ENCODE results near the gene WDFY2.

Gene WDFY2

GRCh38 chr13:51683597-51683996 lies 99.3 kb downstream of the WDFY2 start:
- Histone ChIP-seq H3K4me2 (ENCODE audit: insufficient read depth, low read length) (no peak overlapping the region), H3K79me2 (ENCODE audit: insufficient read depth, low read length) (no peaks in the 10 kb centered on the region)

GRCh38 chr13:51684076-51684475 lies 99.8 kb downstream of the WDFY2 start:
- no peak overlapping the region for H3K27ac ChIP-seq (ENCODE audit: low read length)
- no peaks in the 10 kb centered on the region for H3K36me3 ChIP-seq (ENCODE audit: insufficient read depth, low read length)
- no peaks in the 10 kb centered on the region for H3K79me2 ChIP-seq (ENCODE audit: insufficient read depth, low read length)
- H3K4me2 ChIP-seq (ENCODE audit: insufficient read depth, low read length) = no peak overlapping the region
- no peak for DNase-seq
- H3K4me3 ChIP-seq (ENCODE audit: low read depth in 1 of 2, low read length in 2 of 2) = no peak overlapping the region
- no peak overlapping the region for H3K9ac ChIP-seq (ENCODE audit: low read depth, low read length)
- TF ChIP-seq EZH2 (IDR thresholded peaks at IDR 0.05; ENCODE audit: borderline replicate concordance, low read depth, low read length, severe bottlenecking) (no peak), CTCF (IDR thresholded peaks at IDR 0.05; ENCODE audit: borderline replicate concordance, extremely low read depth, low read length, poor library complexity, severe bottlenecking) (no peak)
- no peaks in the 10 kb centered on the region for H3K27me3 ChIP-seq (ENCODE audit: insufficient read depth, low read length, poor library complexity)
- H4K20me1 ChIP-seq (ENCODE audit: insufficient read depth, low read length) = no peaks in the 10 kb centered on the region
- ATAC-seq (ENCODE audit: insufficient read depth, low read depth) = no peak
- H3K4me1 ChIP-seq (ENCODE audit: insufficient read depth, low read length) = no peaks in the 10 kb centered on the region
- H2AFZ ChIP-seq (ENCODE audit: low read depth, low read length) = no peak overlapping the region
- no peaks in the 10 kb centered on the region for H3K9me3 ChIP-seq (ENCODE audit: insufficient read depth, low read length, severe bottlenecking)

More at GRCh38 chr13:51683597-51683996, 99.3 kb downstream of the WDFY2 start:
- DNase-seq (no peak), ATAC-seq (ENCODE audit: insufficient read depth, low read depth) (no peak)
- Histone ChIP-seq H3K4me3 (ENCODE audit: low read depth in 1 of 2, low read length in 2 of 2) (no peak overlapping the region), H3K9ac (ENCODE audit: low read depth, low read length) (no peak overlapping the region), H3K36me3 (ENCODE audit: insufficient read depth, low read length) (no peaks in the 10 kb centered on the region), H4K20me1 (ENCODE audit: insufficient read depth, low read length) (no peaks in the 10 kb centered on the region), H3K9me3 (ENCODE audit: insufficient read depth, low read length, severe bottlenecking) (no peaks in the 10 kb centered on the region), H3K27ac (ENCODE audit: low read length) (no peak overlapping the region), H2AFZ (ENCODE audit: low read depth, low read length) (no peak overlapping the region), H3K27me3 (ENCODE audit: insufficient read depth, low read length, poor library complexity) (no peaks in the 10 kb centered on the region), H3K4me1 (ENCODE audit: insufficient read depth, low read length) (no peaks in the 10 kb centered on the region)
- no peak for TF ChIP-seq EZH2 (IDR thresholded peaks at IDR 0.05; ENCODE audit: borderline replicate concordance, low read depth, low read length, severe bottlenecking)
- TF ChIP-seq CTCF (IDR thresholded peaks at IDR 0.05; ENCODE audit: borderline replicate concordance, extremely low read depth, low read length, poor library complexity, severe bottlenecking) = no peak

GRCh38 chr13:51687947-51688714 lies 103.9 kb downstream of the WDFY2 start:
- Histone ChIP-seq H3K9ac (ENCODE audit: low read depth, low read length) (no peak overlapping the region), H3K27ac (ENCODE audit: low read length) (no peak overlapping the region), H3K36me3 (ENCODE audit: insufficient read depth, low read length) (no peaks in the 10 kb centered on the region), H3K9me3 (ENCODE audit: insufficient read depth, low read length, severe bottlenecking) (no peaks in the 10 kb centered on the region), H3K4me1 (ENCODE audit: insufficient read depth, low read length) (no peaks in the 10 kb centered on the region), H3K4me2 (ENCODE audit: insufficient read depth, low read length) (no peak overlapping the region), H2AFZ (ENCODE audit: low read depth, low read length) (no peak overlapping the region), H3K27me3 (ENCODE audit: insufficient read depth, low read length, poor library complexity) (no peaks in the 10 kb centered on the region), H4K20me1 (ENCODE audit: insufficient read depth, low read length) (no peaks in the 10 kb centered on the region), H3K4me3 (ENCODE audit: low read depth in 1 of 2, low read length in 2 of 2) (no peak overlapping the region), H3K79me2 (ENCODE audit: insufficient read depth, low read length) (no peaks in the 10 kb centered on the region)
- no peak for DNase-seq
- no peak for ATAC-seq (ENCODE audit: insufficient read depth, low read depth)
- no peak for TF ChIP-seq CTCF (IDR thresholded peaks at IDR 0.05; ENCODE audit: borderline replicate concordance, extremely low read depth, low read length, poor library complexity, severe bottlenecking)
- TF ChIP-seq EZH2 (IDR thresholded peaks at IDR 0.05; ENCODE audit: borderline replicate concordance, low read depth, low read length, severe bottlenecking) = no peak
